GM19043 (cell line): ENCODE measurements around the gene JAM3.
"Not testable (repeated sequence)": the region's sequence is repeated elsewhere in the genome, so short reads cannot be mapped to it uniquely, and the experiment has no call there.

ENCODE experiments used
- ATAC-seq: cut with Tn5 transposase; IDR thresholded peaks from one replicate; pipeline ENCODE4 v1.9.1; 2021; ENCODE audit warnings: low read depth; ENCODE audit not compliant: unreplicated experiment

Gene JAM3

DNA sequence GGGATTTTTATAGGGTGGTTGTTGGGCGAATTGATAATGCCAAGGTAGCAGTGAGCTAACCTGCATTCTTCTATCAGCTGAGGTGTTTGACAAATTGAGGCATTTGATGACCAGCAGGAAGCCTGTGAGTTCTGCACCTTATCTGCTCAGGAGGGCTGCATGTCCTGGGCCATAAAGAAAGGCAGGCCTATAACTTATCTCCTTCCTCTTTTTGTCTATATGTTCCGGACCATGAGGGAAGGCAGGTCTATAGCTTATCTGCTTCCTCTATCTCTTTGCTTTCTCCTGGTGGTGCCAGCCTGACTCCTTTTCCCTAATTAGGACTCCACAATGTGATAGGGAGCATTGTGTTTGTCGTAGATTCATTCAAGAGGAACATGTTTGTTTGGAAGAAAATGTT lies 8.6 kb upstream of the JAM3 start:
- no peak for ATAC-seq

DNA sequence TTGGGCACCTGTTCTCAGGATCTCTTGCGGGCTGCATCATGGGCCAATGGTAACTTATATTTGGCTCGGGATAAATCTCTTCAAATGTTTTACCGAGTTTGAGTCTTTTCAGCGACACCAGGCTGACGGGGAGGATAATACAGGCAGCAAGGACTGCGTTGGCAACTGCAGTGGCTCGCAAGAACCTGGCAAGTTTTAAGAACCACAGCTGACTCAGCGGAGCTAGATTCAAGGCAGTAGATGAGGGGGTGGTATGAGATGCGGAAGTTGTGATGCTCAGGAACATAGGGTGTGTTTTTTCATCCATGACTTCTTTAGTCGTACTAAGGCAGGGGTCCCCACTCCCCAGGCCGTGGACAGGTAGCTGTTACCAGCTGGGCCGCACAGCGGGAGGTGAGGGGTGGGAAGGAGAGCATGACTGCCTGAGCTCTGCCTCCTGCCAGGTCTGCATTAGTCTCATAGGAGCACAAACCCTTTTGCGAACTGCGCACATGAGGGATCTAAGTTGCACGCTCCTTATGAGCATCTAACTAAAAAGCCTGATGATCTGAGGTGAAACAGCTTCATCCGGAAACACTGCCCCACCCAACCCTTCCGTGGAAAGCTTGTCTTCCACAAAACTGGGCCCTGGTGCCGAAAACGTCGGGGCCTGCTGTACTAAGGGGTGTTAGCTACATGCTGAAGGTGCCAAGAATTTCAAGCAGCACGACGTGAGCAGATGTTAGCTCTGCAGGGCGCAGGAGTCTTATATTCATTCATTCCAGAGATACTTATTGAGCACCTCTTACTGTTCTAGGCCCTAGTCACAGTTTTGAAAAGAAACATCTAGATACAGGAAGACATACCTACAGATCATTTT lies 6.4 kb upstream of the JAM3 start:
- no peak for ATAC-seq

DNA sequence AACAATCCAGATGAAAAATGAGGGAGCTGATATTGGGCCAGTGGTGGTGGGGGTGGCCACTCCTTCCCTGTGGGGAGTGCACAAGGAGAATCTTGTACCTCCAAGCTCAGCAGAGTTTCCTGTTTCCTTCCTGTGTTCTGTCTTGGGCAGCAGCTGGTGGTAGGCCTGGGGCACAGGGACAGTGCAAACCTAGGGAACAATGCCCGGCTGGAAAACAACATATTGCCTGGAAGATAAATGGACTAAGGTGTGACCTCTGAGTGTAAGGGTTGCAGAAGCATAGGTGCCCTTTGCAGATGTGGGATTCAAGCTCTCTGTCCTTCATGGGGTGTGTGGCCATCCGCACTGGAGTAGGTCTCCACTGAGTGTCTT lies 5.8 kb upstream of the JAM3 start:
- no peak for ATAC-seq

DNA sequence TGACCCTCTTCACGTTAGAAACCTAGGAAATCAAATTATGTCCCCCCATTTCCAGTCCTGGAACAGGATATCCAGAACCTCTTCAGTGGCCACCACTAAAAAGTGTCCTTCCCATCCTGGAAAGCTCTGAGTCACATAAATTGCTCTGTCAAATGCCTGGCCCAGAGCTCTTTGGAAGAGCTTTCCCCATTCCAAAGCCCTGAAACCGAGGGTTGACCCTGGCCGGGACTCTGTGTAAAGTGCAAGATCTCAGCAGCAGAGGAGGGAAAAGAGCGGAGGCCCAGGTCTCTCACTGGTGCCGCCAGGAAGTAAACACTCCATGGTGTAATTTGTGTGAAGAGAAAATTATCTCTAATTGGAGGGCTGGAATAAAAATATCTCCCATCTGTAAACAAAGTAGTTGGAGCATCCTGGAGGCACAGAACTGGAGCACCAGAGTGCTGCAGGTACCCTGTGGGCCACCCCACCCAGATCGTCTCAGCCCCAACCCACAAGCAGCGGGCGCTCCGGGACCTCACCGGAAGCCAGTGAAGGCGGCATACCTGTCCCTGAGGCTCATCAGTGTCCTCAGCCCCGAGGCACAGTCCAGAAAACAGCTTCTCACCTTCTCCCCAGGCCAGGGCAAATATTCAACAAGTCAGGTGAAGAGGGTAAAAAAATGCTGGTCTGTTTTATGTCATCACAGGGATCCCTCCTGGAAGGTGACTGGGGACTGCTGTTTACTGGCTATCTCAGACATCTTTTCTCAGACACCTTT lies 4.7 kb upstream of the JAM3 start:
- no peak for ATAC-seq

DNA sequence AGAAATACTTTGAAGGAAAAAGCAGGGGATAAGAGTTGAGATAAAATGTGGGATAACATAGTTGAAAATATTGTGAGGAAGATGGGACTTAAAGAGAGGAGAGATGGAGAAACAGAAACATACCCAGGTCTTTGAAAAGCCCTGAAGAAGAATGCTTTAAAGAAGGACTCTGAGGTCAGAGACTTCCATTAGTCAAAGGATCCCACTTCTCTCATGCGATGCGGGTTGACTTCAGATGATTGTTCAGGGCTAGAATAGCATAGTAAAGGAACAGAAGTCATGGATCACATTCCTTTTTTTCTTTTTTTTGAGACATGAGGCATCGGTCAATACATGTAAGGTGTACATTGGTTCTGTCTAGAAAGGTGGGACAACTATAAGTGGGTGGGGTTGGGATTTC lies 3.5 kb upstream of the JAM3 start:
- no peak for ATAC-seq

DNA sequence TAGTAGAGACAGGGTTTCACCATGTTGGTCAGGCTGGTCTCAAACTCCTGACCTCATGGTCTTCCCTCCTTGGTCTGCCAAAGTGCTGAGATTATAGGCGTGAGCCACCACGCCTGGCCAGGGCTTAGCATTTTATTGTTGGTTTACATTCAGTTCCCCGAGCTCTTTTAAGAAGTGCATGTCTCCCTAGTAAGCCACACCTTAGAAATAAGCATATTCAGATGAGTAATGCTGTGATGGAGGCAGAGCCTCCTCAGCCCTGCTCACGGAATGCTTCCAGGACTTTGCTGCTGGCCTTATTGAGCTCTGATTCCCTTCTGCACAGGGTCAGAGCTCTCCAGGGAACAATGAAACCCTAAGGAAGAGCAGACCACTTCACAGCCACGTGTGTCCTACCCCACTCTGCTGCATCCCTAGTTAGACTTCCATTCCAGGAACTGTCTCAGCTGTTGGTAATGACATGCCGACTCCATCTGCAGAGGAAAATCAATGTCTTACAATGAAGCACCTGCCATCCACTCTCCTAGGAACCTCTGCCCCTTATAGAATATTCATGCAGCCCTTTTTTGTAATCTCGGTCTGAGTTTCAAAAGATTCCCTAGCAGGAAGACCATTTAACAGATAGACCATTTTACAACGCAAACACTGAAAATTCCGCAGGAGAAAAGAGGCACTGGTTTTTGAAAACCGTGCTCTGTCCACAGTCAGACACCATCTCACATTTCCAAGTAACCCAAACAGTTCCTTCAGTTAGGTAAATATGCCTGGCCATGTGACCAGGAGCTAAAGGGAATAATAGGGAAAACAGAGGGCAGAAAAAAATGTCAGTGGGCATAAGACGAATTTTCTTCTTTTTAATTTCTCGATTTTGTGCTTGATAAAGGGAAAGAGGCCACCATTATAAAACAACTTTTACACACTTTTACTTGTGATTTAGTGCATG lies 1.7 kb upstream of the JAM3 start:
- no peak for ATAC-seq

DNA sequence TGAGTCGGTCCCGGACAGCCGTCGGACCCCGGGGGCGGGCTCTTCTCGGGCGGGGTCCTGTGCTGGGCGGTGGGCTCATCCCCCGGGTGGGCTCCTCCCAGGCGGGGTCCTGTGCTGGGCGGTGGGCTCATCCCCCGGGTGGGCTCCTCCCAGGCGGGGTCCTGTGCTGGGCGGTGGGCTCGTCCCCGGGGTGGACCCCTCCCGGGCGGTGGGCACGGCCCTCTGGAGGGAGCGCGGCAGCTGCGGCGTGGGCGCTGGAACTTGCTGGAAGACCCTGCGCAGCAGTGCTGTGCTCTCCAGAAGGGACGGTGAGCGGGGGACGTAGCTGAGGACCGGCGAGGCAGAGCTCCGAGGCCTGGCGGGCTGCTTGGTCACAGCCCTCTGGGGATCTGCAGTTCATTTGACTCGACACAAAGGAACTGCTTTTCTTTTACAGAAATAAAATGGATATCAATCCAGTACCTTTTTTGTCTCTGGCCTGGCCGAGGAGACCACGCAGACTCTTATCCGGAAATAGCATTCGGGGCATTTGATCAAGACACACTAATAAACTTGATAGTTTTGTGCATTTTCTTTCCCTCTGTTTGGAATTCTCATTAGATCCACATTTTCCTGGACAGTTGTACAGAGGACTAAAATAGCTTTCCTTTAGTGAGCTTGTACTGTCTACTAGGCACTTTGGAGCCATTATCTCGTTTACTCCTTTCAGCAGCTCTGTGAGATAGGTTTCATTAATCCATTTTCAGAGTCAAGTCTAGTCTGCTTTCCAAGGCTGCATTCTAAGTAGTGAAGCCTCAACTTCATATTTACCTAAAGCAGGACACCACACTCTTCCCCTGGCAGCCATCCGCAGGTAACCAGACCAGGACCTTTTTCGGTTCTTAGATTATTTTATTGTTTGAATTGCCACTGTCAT lies 812 bp downstream of the JAM3 start:
- ATAC-seq = no peak

DNA sequence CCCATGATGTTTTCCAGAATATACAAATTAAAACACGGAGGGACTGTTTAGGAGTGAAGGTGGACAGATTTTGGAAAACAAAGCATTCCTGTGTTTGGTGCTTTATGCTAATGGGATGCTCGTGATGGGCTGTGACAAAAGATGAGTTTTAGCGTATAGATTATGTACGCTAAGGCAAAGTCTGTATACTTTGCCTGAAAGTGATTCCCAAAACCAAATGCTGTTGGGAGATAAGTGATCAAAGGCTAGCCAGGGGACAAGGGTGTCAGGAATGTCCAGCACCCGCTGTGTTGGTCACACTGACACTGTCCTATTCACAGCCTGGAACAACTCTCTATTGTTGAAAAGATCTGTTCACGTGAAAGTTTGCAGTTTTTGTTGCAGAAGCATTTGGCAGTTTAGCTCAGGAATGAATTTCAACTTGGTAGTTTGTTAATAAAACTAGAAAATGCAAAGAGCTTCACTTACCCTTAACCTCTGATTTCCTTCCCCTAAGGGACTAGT lies 1.5 kb downstream of the JAM3 start:
- no peak for ATAC-seq

DNA sequence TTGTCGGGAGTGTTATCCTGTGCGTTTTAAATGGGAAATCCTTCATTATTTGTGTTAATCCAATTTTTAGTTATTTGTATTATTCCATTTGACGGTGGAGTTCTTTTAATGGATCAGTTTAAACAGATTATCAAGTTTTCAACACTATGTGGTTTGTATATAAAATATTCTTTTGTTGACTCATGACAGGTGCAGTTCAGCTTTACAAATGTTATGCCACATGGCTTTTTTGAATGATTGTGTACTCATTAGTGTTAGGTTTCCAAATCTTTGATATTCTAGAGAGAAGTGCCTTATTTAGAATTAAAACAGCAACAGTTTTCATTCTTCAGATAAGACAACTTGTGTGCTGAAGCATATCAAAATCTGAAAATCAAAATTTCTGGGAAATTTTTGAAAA lies 2.4 kb downstream of the JAM3 start:
- ATAC-seq = no peak

DNA sequence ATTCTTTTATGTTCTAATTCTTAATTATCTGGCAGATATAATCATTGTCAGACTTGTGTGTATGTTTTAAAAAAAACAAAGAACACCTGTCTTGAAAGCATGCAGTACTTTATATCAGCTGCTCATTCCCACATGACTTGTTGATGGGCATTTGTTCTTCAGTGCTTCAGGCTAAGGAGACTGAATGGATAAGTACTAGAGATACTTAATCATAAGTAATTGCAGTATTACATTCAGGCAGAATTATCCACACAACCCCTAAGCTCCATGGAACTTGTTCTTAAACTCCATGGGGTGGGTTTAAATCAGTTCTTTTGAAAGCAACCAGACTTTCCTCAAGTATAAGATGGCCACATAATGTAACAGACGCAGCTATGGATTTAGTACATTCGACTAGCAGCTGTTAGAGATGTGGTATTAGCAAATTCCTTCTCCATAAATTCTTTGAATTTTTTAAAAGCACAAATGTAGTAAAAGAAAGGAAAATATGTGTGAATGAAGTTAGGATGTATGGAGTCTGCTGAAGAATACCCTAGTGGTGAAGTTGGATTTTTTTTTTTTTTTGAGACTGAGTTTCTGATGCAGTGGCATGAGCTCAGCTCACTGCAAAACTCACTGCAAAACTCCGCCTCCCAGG lies 3.0 kb downstream of the JAM3 start:
- no peak for ATAC-seq

DNA sequence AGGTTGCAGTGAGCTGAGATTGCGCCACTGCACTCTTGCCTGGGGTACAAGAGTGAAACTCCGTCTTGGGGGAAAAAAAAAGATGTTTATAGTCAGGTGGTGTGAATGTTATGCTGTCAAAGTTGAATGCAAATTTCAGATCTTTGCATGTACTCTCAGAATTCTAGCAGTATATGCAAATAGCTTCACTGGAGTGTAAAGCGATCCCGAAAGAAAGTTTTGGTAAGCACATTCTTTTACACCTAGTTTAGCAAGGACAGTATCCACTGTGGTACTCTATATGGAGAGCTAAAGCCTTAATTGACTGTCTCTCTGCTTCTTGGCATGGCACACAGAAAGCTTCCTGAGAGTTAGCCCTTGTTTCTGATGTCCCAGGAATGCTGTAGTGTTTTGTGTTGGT lies 4.0 kb downstream of the JAM3 start:
- ATAC-seq = peak; percentile 70

DNA sequence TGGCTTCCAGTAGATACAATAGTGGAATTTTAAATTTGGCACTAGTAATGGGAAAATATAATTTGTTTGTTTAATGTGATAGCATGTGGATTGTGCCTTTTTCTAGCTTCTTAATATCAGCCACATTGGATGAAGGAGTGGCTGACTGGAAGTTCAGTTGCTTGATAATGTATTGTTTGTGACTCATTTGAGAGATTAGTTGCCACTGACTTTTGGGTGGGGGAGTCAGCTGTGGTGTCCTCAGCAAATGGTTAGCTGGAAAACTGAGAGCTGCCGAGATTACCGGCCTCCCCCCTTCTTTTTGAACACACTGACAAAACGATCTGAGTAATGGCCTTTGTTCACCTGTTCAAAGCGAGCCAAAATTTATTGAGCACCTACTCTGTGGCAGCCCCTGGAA lies 5.5 kb downstream of the JAM3 start:
- no peak for ATAC-seq

DNA sequence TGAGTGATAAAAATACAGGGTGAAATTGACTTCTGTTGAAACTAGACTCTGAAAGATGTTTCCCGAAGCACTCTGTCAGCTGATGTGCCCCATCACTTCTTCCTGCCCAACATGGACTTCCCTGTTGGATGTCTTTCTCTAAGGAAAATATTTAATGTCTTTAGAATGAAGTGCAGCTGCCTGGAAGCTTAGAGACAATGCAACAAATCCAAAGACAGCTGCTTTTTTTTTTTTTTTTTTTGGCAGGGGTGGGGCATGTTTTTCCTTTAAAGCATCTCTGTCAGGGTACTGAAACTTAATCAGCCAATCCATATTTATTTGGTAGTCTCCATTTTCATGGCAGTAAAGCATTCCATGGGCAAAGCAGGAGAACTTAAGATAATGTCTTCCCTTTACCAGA lies 5.9 kb downstream of the JAM3 start:
- ATAC-seq = no peak

DNA sequence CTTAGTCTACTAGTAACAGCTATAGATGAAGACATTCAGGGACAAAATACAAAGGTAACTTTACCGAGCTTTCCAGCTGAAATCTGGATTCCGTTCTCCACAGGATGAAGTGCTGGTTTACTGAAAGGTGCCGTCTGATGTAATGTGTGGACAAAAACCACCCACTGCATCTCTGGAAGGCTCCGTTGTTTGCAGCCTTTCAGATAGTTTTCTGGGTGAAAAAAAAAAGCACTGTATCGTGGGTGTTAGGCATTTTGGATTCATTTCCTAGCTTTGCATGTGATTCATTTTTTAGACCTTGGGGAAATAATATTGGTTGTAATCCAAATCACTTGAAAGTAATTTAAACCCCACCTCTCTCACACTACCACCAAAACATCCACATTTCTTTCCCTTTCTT lies 10.4 kb downstream of the JAM3 start:
- ATAC-seq = no peak

DNA sequence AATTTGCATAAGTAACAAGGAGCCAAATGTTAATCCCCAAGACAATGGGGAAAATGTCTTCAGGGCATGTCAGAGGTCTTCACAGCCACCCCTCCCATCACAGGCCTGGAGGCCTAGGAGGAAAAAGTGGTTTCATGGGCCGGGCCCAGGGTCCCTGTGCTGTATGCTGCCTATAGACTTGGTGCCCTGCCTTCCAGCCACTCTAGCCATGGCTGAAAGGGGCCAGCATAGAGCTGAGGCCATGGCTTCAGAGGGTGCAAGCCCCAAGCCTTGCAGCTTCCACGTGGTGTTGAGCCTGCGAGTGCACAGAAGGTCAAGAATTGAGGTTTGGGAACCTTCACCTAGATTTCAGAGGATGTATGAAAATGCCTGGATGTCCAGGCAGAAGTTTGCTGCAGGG lies 12.4 kb downstream of the JAM3 start:
- ATAC-seq = not testable (repeated sequence)

DNA sequence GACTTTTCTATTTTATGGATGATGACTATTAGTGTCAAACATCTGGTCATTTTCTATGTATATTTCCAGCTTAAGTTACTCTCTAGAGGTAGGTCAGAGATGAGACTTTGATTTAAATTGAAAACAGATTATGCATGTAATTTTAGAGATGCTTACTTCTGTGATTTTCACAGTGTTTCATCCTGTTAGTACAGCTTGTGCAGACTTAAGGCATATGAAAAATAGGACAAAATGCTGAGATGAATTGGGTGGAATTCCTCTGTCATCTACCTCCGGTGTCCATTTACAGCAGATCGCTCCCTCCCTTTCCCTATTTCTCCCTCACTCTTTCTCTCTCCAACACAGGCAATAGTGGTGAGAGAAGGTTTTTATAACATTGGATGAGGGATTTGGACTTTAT lies 14.1 kb downstream of the JAM3 start:
- ATAC-seq = no peak

DNA sequence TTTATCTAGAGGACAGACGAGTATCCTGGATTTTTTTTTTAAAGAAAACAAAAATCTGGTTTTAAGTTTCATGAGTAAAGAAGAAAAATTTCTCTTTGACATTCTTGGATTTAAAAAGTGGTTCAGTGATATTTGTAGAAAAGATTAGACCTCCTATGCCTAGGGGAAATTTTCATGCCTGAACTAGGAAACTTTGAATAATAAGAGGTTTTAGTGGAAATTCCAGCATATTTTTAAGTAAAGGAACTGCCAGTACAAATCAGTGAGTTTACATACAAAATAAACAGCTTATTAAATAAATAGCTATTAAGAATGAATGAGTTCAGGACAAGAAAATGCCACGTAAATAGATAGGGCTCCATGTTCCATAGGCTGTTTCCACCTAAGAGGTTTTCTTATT lies 17.5 kb downstream of the JAM3 start:
- ATAC-seq = no peak

DNA sequence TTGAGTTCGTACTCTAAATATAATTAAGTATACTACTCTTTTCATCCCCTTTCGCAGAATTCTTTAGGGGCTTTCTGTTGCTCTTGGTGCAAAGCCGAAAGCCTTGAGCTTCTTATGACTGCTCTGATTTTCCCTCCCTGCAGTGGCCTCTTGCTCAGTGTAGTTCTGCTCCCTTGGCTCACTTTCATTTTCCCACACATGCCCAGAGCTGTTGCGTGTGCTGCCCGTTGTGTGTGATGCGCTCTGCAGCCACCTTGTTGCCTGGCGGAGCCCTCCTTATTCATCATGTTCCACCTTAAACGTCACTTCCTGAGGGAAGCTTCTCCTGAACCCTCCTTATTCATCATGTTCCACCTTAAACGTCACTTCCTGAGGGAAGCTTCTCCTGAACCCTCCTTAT lies 23.1 kb downstream of the JAM3 start:
- ATAC-seq = not testable (repeated sequence)

DNA sequence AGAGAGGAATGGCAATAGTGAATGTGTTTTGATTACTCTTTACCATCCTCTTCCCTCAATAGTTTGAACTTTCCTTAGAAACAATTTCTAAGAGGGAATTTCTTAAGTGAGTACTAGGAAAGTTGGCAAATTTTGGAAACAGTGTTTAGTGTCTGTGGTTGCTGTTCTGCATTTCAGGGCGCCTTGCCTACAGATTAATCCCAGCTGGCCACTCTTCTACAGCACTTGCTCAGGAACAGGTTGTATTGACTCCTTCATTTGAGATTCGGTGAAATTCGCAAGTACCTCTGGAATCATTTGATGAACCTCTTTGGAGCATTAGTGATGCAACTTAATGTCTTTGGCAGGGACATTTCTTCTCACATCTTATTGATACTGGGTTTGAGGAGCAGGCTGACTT lies 28.3 kb downstream of the JAM3 start:
- ATAC-seq = no peak
